GM12873 (cell line): Measurements from ENCODE around the gene NSF.
"Not testable (repeated sequence)": the region's sequence is repeated elsewhere in the genome, so short reads cannot be mapped to it uniquely, and the experiment has no call there.

ENCODE experiments used
- CTCF ChIP-seq: IDR thresholded peaks from 2 replicates; pipeline ENCODE4 v1.5.1; 2012; ENCODE audit warnings: low read depth, mild to moderate bottlenecking, moderate library complexity, low read length, control low read depth; ENCODE audit not compliant: insufficient read depth; ENCODE audit errors: missing control alignments

NSF gene

GRCh38 chr17:46590157-46591146, at the start of gene NSF:
TSS of gene NSF (plus strand) at chr17:46590669. CDS start at chr17:46590776, 107 bp downstream.
- TF ChIP-seq CTCF = not testable (repeated sequence)

GRCh38 chr17:46579083-46580075, 11.1 kb upstream of the NSF start, which contains the start of gene ARL17A:
TSS of gene ARL17A (minus strand) at chr17:46579691. CDS start at chr17:46576322, 3,369 bp downstream.
- TF ChIP-seq CTCF = not testable (repeated sequence)

- no peak for TF ChIP-seq CTCF
Observed at GRCh38 chr17:46717999-46718398, 127.5 kb downstream of the NSF start.

GRCh38 chr17:46719891-46720290, 129.4 kb downstream of the NSF start:
- TF ChIP-seq CTCF = no peak

DNA sequence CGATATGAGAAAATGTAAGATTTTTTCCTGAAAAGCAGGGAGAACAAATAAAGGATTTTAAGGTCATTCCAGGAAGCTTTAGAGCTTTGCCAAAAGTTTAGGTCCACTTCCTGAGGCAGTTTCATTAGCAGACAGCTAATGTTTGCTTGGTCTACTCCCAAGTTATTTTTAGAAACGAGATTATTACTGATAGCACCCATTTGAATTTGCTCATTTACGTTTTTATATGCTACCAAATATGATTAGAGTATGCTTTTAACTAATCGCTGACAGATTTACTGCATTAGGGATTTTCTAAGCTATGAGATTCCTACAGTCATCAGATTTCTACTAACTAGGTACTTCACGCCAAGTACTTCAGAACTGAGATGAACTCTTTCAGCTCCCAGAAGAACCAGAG, 129.9 kb downstream of the NSF start:
- no peak for TF ChIP-seq CTCF

- no peak for TF ChIP-seq CTCF
Observed at GRCh38 chr17:46722662-46723285, 132.3 kb downstream of the NSF start.

GRCh38 chr17:46726206-46726605, 135.7 kb downstream of the NSF start:
- no peak for TF ChIP-seq CTCF
